Activated B cell treated with CpG ODN at 0.5 μM for 24 hours (primary cell): Measurements from ENCODE around the gene SF3B2. TPM values are rescaled to one million over a fixed set of nuclear protein-coding genes. Genes with fewer than 3 reads are reported as not detected.

Experiments
- ATAC-seq: fragments of 200-7000 bp; cut with Tn5 transposase; one replicate; pipeline ENCODE4 v1.10.0; 2021; ENCODE audit warnings: low read depth, mild to moderate bottlenecking, moderate library complexity
- CTCF ChIA-PET: fragments of 350-600 bp; sonication (Branson Sonifier 250); formaldehyde crosslinking; loops from one replicate; lab custom pipeline; 2021; ENCODE audit warnings: antibody characterized with exemption; lab: Charles Lee
- POLR2A ChIA-PET: fragments of 350-600 bp; sonication (Branson Sonifier 250); formaldehyde crosslinking; loops from one replicate; lab custom pipeline; 2021; ENCODE audit warnings: antibody characterized with exemption; lab: Charles Lee
- DNase-seq: peaks from one replicate; pipeline ENCODE4 v3.0.0; 2022
- H3K27ac Mint-ChIP-seq: one replicate; pipeline ENCODE4 v1.8.0; 2020; ENCODE audit warnings: mixed read lengths
- H3K27me3 Mint-ChIP-seq: one replicate; pipeline ENCODE4 v1.8.0; 2021; ENCODE audit warnings: mixed read lengths
- H3K36me3 Mint-ChIP-seq: one replicate; pipeline ENCODE4 v1.8.0; 2021; ENCODE audit warnings: low read depth, mixed read lengths
- H3K4me1 Mint-ChIP-seq: one replicate; pipeline ENCODE4 v1.8.0; 2021; ENCODE audit warnings: mixed read lengths
- H3K4me3 Mint-ChIP-seq: one replicate; pipeline ENCODE4 v1.8.0; 2020; ENCODE audit warnings: mild to moderate bottlenecking, mixed read lengths
- H3K9me3 Mint-ChIP-seq: one replicate; pipeline ENCODE4 v1.8.0; 2020; ENCODE audit warnings: mixed read lengths
- CTCF ChIP-seq: fragments of 200-600 bp; IDR thresholded peaks from one replicate; pipeline ENCODE4 v1.8.0; 2022; ENCODE audit warnings: antibody characterized with exemption, mild to moderate bottlenecking
- intact Hi-C: fragments of 100-400 bp; cut with micrococcal nuclease; formaldehyde crosslinking; loops from one replicate; pipeline ENCODE4 v1.15.1; 2024
- total RNA-seq: library from RNA; stranded (reverse); gene quantifications from 2 replicates; pipeline ENCODE4 v1.2.3, GENCODE V29; 2022

Gene SF3B2
- total RNA-seq, 1 donor from 2014 or later, result 219 TPM

- ChIA-PET CTCF (interaction anchor here (1.1 kb wide), 1 partner anchor 32 kb away, joined by 4 read pairs; no protein-coding TSS in a partner anchor), POLR2A (interaction anchor here (0.6 to 1.9 kb wide), 4 partner anchors 12 to 513 kb away, joined by 3 to 5 read pairs (median 3); no protein-coding TSS in a partner anchor)
- Mint-ChIP-seq H3K9me3 (no peaks in the 10 kb centered on the region), H3K36me3 (peaks cover 23% of the 10 kb centered on the region), H3K27me3 (no peaks in the 10 kb centered on the region), H3K4me3 (no peak overlapping the region), H3K27ac (peak overlapping the region; percentile 27), H3K4me1 (peaks cover 86% of the 10 kb centered on the region)
- no peak for TF ChIP-seq CTCF
- intact Hi-C loops, result no loop called here
- DNase-seq, result no peak
- no peak for ATAC-seq
These were observed 55.7 kb downstream of the SF3B2 start for GRCh38 chr11:66107600-66108510.

GRCh38 chr11:66109294-66109693 is 57.1 kb downstream of the SF3B2 start:
- CTCF ChIA-PET, result no interaction called here
- ATAC-seq (no peak), DNase-seq (no peak)
- peak overlapping the region; percentile 16 for H3K27ac Mint-ChIP-seq
- no peaks in the 10 kb centered on the region for H3K27me3 Mint-ChIP-seq
- POLR2A ChIA-PET, result interaction anchor here (1.9 to 2.9 kb wide), 2 partner anchors 17 kb away, joined by 5 to 12 read pairs; no protein-coding TSS in a partner anchor
- H3K9me3 Mint-ChIP-seq, result no peaks in the 10 kb centered on the region
- no peak for TF ChIP-seq CTCF
- intact Hi-C loops, result no loop called here
- H3K4me3 Mint-ChIP-seq, result no peak overlapping the region
- H3K36me3 Mint-ChIP-seq, result peaks cover 20% of the 10 kb centered on the region
- peaks cover 89% of the 10 kb centered on the region for H3K4me1 Mint-ChIP-seq

GRCh38 chr11:66111158-66111557 is 59.0 kb downstream of the SF3B2 start:
- Mint-ChIP-seq H3K4me3 (peak overlapping the region; percentile 79), H3K27ac (peak overlapping the region; percentile 83), H3K36me3 (peaks cover 14% of the 10 kb centered on the region), H3K4me1 (peaks cover 93% of the 10 kb centered on the region), H3K9me3 (no peaks in the 10 kb centered on the region), H3K27me3 (no peaks in the 10 kb centered on the region)
- intact Hi-C loops, result loop anchor here (1.0 kb wide), 1 partner anchor 10 kb away; no protein-coding TSS in a partner anchor
- POLR2A ChIA-PET, result interaction anchor here (0.6 to 2.9 kb wide), 9 partner anchors 9 to 181 kb away, joined by 4 to 12 read pairs (median 7); no protein-coding TSS in a partner anchor
- CTCF ChIA-PET, result interaction anchor here (0.8 to 1.7 kb wide), 2 partner anchors 24 to 43 kb away, joined by 3 to 4 read pairs; no protein-coding TSS in a partner anchor
- DNase-seq (no peak), ATAC-seq (peak; percentile 50)
- TF ChIP-seq CTCF, result no peak

- Mint-ChIP-seq H3K4me1 (peaks cover 98% of the 10 kb centered on the region), H3K27me3 (no peaks in the 10 kb centered on the region), H3K9me3 (no peaks in the 10 kb centered on the region), H3K36me3 (peaks cover 10% of the 10 kb centered on the region), H3K4me3 (peak overlapping the region; percentile 58), H3K27ac (peak overlapping the region; percentile 83)
- intact Hi-C loops, result loop anchor here (1.0 kb wide), 1 partner anchor 31 kb away; no protein-coding TSS in a partner anchor
- no peak for DNase-seq
- no peak for TF ChIP-seq CTCF
- ChIA-PET CTCF (interaction anchor here (0.8 to 1.7 kb wide), 2 partner anchors 23 to 44 kb away, joined by 3 to 4 read pairs; no protein-coding TSS in a partner anchor), POLR2A (interaction anchor here (1.0 to 2.9 kb wide), 6 partner anchors 8 to 43 kb away, joined by 3 to 25 read pairs (median 6); no protein-coding TSS in a partner anchor)
- no peak for ATAC-seq
These were observed 59.9 kb downstream of the SF3B2 start for GRCh38 chr11:66112041-66112491.
